ENCODE results near the gene CRYZ.
"Not testable (repeated sequence)": the region's sequence is repeated elsewhere in the genome, so short reads cannot be mapped to it uniquely, and the experiment has no call there.

Gene CRYZ

GRCh38 chr1:74732960-74733603, at the start of gene CRYZ, which contains the start of gene TYW3:
TSS of gene CRYZ (minus strand) at chr1:74733050. CDS start at chr1:74724821, 8,229 bp downstream.
TSS of gene TYW3 (plus strand) at chr1:74733152. CDS start at chr1:74733245, 93 bp downstream.
- DNase-seq: peak; percentile 87

GRCh38 chr1:74780594-74780993, 47.7 kb upstream of the CRYZ start:
- DNase-seq: no peak

- no peak for DNase-seq
Measured at GRCh38 chr1:74779750-74780149, 46.9 kb upstream of the CRYZ start.

GRCh38 chr1:74777525-74777924, 44.7 kb upstream of the CRYZ start:
- DNase-seq: no peak

GRCh38 chr1:74775735-74776134, 42.9 kb upstream of the CRYZ start:
- DNase-seq: no peak

GRCh38 chr1:74773582-74773981, 40.7 kb upstream of the CRYZ start:
- no peak for DNase-seq

GRCh38 chr1:74772945-74773344, 40.1 kb upstream of the CRYZ start:
- DNase-seq: no peak

- DNase-seq: no peak
Measured at GRCh38 chr1:74771913-74772515, 39.2 kb upstream of the CRYZ start.

- DNase-seq: no peak
Measured at GRCh38 chr1:74767490-74767889, 34.6 kb upstream of the CRYZ start.

- DNase-seq: no peak
Measured at GRCh38 chr1:74766579-74766978, 33.7 kb upstream of the CRYZ start.

GRCh38 chr1:74763807-74764206, 31.0 kb upstream of the CRYZ start:
- no peak for DNase-seq

GRCh38 chr1:74756650-74757049, 23.8 kb upstream of the CRYZ start:
- not testable (repeated sequence) for DNase-seq

GRCh38 chr1:74755475-74755874, 22.6 kb upstream of the CRYZ start:
- DNase-seq: no peak

- no peak for DNase-seq
Measured at GRCh38 chr1:74753104-74753503, 20.3 kb upstream of the CRYZ start.

GRCh38 chr1:74748960-74749359, 16.1 kb upstream of the CRYZ start:
- DNase-seq: no peak

GRCh38 chr1:74745247-74745646, 12.4 kb upstream of the CRYZ start:
- DNase-seq: not testable (repeated sequence)

GRCh38 chr1:74740307-74740980, 7.6 kb upstream of the CRYZ start:
- not testable (repeated sequence) for DNase-seq

GRCh38 chr1:74737333-74737732, 4.5 kb upstream of the CRYZ start:
- no peak for DNase-seq

GRCh38 chr1:74733604-74734484, 994 bp upstream of the CRYZ start:
- DNase-seq: peak; percentile 27

- peak; percentile 30 for DNase-seq
Measured at GRCh38 chr1:74732071-74732946, 541 bp downstream of the CRYZ start.

GRCh38 chr1:74731399-74732052, 1.3 kb downstream of the CRYZ start:
- no peak for DNase-seq
